A673 (cell line): ENCODE data around the gene RAPGEF5. TPM values are rescaled to one million over a fixed set of nuclear protein-coding genes. Genes with fewer than 3 reads are reported as not detected.

Experiments used
- BruUV-seq: library from RNA; stranded (reverse); fragments of 400-500 nt; replicated peaks from 2 replicates; lab custom pipeline; 2021; lab: Mats Ljungman, UMichigan
- CTCF ChIA-PET: fragments of 300-600 bp; sonication (Branson Sonifier 250); formaldehyde crosslinking; loops from one replicate; lab custom pipeline; 2022; ENCODE audit warnings: antibody characterized with exemption; lab: Charles Lee
- POLR2A ChIA-PET: fragments of 300-600 bp; sonication (Branson Sonifier 250); formaldehyde crosslinking; loops from one replicate; lab custom pipeline; 2022; ENCODE audit warnings: antibody characterized with exemption; ENCODE audit not compliant: low non-redundant PET; lab: Charles Lee
- DNase-seq: peaks from one replicate; pipeline ENCODE4 v3.0.0-alpha.2; 2015; ENCODE audit warnings: low spot score
- H3K27ac ChIP-seq: fragments of 200-600 bp; sonication (generic); 2 replicates; pipeline ENCODE4 v1.5.1; 2016; ENCODE audit warnings: mixed run types, low read depth, mild to moderate bottlenecking, mixed read lengths, antibody characterized with exemption, low read length; ENCODE audit not compliant: poor library complexity, severe bottlenecking
- H3K27me3 ChIP-seq: fragments of 200-600 bp; sonication (generic); replicated peaks from 2 replicates; pipeline ENCODE4 v1.6.1; 2017; ENCODE audit warnings: mixed run types, low read depth, mild to moderate bottlenecking, mixed read lengths, antibody characterized with exemption, low read length; ENCODE audit not compliant: insufficient read depth, poor library complexity
- H3K36me3 ChIP-seq: fragments of 200-600 bp; sonication (generic); 2 replicates; pipeline ENCODE4 v1.6.1; 2016; ENCODE audit warnings: mixed run types, mild to moderate bottlenecking, mixed read lengths, antibody characterized with exemption, low read length; ENCODE audit not compliant: insufficient read depth, poor library complexity, severe bottlenecking
- H3K4me1 ChIP-seq: fragments of 200-600 bp; sonication (generic); 2 replicates; pipeline ENCODE4 v1.6.1; 2017; ENCODE audit warnings: mixed run types, mild to moderate bottlenecking, mixed read lengths, antibody characterized with exemption, low read length; ENCODE audit not compliant: insufficient read depth, poor library complexity, severe bottlenecking
- H3K4me3 ChIP-seq: fragments of 200-600 bp; sonication (generic); 2 replicates; pipeline ENCODE4 v1.5.1; 2016; ENCODE audit warnings: low read depth, mixed run types, mild to moderate bottlenecking, mixed read lengths, low read length; ENCODE audit not compliant: poor library complexity, severe bottlenecking
- H3K9me3 ChIP-seq: fragments of 200-600 bp; sonication (generic); 2 replicates; pipeline ENCODE4 v1.6.1; 2016; ENCODE audit warnings: mixed run types, low read depth, mild to moderate bottlenecking, mixed read lengths, antibody characterized with exemption, low read length; ENCODE audit not compliant: poor library complexity, severe bottlenecking
- EZH2 ChIP-seq: fragments of 200-600 bp; sonication (generic); IDR thresholded peaks from 2 replicates; pipeline ENCODE4 v1.6.1; 2017; ENCODE audit warnings: borderline replicate concordance, low read depth, mild to moderate bottlenecking, mixed read lengths, antibody characterized with exemption, low read length; ENCODE audit not compliant: poor library complexity, severe bottlenecking
- intact Hi-C: fragments of 100-400 bp; cut with micrococcal nuclease; formaldehyde crosslinking; loops from one replicate; pipeline ENCODE4 v1.10.0; 2022; ENCODE audit not compliant: unreplicated experiment
- total RNA-seq: library from RNA; stranded (reverse); gene quantifications from 2 replicates; pipeline ENCODE4 v1.2.3, GENCODE V29; 2021
- TF ChIP-seq, protein P1 (sequence below): fragments of 300-800, 200-600 bp; sonication (generic); conservative IDR thresholded peaks from 2 replicates; pipeline ENCODE4 v1.5.1; 2017; ENCODE audit warnings: low read depth, mild to moderate bottlenecking, antibody characterized with exemption, low read length, moderate library complexity, mixed read lengths

RAPGEF5 gene
- total RNA-seq, 1 experiment from 2014 or later = 10.7 TPM

DNA sequence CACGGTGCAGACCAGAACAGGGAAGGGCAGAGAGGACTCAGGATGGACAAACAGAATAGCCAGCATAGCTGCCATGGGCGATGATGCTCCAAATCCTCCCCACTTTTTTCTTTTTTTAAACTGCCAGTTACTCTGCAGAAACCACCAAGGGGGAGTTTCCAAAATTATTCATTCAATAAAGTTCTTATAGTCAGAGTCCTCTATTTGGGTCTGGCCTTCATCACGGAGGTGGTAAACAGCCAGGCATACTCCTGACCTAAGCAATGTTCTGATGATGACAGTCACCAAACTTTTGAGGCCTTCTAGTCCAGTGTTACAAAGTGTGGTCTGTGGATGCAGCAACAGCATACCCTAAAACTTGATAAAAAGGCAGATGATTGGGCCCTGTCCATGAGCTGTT, 12.3 kb downstream of the RAPGEF5 start:
- TF ChIP-seq, protein P1, sequence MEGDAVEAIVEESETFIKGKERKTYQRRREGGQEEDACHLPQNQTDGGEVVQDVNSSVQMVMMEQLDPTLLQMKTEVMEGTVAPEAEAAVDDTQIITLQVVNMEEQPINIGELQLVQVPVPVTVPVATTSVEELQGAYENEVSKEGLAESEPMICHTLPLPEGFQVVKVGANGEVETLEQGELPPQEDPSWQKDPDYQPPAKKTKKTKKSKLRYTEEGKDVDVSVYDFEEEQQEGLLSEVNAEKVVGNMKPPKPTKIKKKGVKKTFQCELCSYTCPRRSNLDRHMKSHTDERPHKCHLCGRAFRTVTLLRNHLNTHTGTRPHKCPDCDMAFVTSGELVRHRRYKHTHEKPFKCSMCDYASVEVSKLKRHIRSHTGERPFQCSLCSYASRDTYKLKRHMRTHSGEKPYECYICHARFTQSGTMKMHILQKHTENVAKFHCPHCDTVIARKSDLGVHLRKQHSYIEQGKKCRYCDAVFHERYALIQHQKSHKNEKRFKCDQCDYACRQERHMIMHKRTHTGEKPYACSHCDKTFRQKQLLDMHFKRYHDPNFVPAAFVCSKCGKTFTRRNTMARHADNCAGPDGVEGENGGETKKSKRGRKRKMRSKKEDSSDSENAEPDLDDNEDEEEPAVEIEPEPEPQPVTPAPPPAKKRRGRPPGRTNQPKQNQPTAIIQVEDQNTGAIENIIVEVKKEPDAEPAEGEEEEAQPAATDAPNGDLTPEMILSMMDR = no peak
- no peak for TF ChIP-seq EZH2
- BruUV-seq = no TSS peak
- ChIA-PET CTCF (no interaction called here), POLR2A (no interaction called here)
- no peaks in the 10 kb centered on the region for H3K36me3 ChIP-seq
- H3K4me3 ChIP-seq = no peak overlapping the region
- no peaks in the 10 kb centered on the region for H3K9me3 ChIP-seq
- no peaks in the 10 kb centered on the region for H3K4me1 ChIP-seq
- DNase-seq = no peak
- no peaks in the 10 kb centered on the region for H3K27me3 ChIP-seq
- no peak overlapping the region for H3K27ac ChIP-seq
- intact Hi-C loops = no loop called here

DNA sequence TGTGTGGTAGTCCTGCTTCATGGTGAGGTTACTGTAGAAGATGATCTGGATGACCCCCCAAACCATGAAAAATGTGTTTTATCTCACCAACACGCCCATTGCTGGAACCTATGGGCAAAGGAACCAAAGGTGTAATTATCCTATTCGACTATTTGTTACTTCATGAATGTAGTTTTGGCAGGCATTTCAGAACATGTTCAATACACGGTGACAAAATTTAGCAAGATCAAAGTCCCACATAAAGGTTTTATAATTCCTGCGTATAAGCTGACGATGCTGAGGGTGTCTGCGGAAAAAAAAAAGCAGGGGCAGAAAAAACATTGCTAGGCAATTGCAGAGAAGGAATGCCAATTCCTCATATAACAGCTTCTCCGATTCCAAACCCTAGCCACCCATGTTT, 13.3 kb downstream of the RAPGEF5 start:
- Histone ChIP-seq H3K27ac (no peak overlapping the region), H3K9me3 (no peaks in the 10 kb centered on the region), H3K36me3 (no peaks in the 10 kb centered on the region), H3K4me1 (no peaks in the 10 kb centered on the region), H3K27me3 (no peaks in the 10 kb centered on the region), H3K4me3 (no peak overlapping the region)
- TF ChIP-seq EZH2 = no peak
- TF ChIP-seq, protein P1 = no peak
- intact Hi-C loops = no loop called here
- BruUV-seq = no TSS peak
- no peak for DNase-seq
- POLR2A ChIA-PET = no interaction called here
- CTCF ChIA-PET = no interaction called here

- POLR2A ChIA-PET = no interaction called here
- intact Hi-C loops = no loop called here
- no peaks in the 10 kb centered on the region for H3K4me1 ChIP-seq
These were observed 13.9 kb downstream of the RAPGEF5 start for GRCh38 chr7:22343071-22343470.

More at GRCh38 chr7:22343071-22343470, 13.9 kb downstream of the RAPGEF5 start:
- TF ChIP-seq, protein P1 = no peak
- TF ChIP-seq EZH2 = no peak
- no peaks in the 10 kb centered on the region for H3K36me3 ChIP-seq
- BruUV-seq = no TSS peak
- H3K27ac ChIP-seq = no peak overlapping the region
- H3K9me3 ChIP-seq = no peaks in the 10 kb centered on the region
- no peaks in the 10 kb centered on the region for H3K27me3 ChIP-seq
- DNase-seq = no peak
- CTCF ChIA-PET = no interaction called here
- no peak overlapping the region for H3K4me3 ChIP-seq
